H9 (cell line): ENCODE results near the gene SF3A1. TPM values are rescaled to one million over a fixed set of nuclear protein-coding genes. Genes with fewer than 3 reads are reported as not detected.

Experiments used
- DNase-seq: peaks from one replicate; pipeline ENCODE4 v3.0.0-alpha.2; 2017
- H2AFZ ChIP-seq: one replicate; pipeline ENCODE4 v1.6.1; 2013; ENCODE audit warnings: mild to moderate bottlenecking, low read length, control low read depth, moderate library complexity
- H2AK5ac ChIP-seq: 2 replicates; pipeline ENCODE4 v1.6.1; 2013; ENCODE audit warnings: low read length, control low read depth, mixed read lengths; ENCODE audit not compliant: insufficient read length
- H2BK120ac ChIP-seq: one replicate; pipeline ENCODE4 v1.6.1; 2013; ENCODE audit warnings: low read depth, mild to moderate bottlenecking, low read length, control low read depth, inconsistent platforms; ENCODE audit not compliant: poor library complexity, severe bottlenecking
- H2BK12ac ChIP-seq: 2 replicates; pipeline ENCODE4 v1.6.1; 2013; ENCODE audit warnings: low read length, control low read depth, mixed read lengths, low read depth; ENCODE audit not compliant: insufficient read length
- H2BK15ac ChIP-seq: 2 replicates; pipeline ENCODE4 v1.6.1; 2013; ENCODE audit warnings: low read depth, low read length, control low read depth
- H2BK20ac ChIP-seq: one replicate; pipeline ENCODE4 v1.6.1; 2013; ENCODE audit warnings: low read depth, mild to moderate bottlenecking, low read length, control low read depth, inconsistent platforms; ENCODE audit not compliant: poor library complexity, severe bottlenecking
- H2BK5ac ChIP-seq: 2 replicates; pipeline ENCODE4 v1.6.1; 2013; ENCODE audit warnings: low read length, control low read depth, mixed read lengths; ENCODE audit not compliant: insufficient read length
- H3K14ac ChIP-seq: 2 replicates; pipeline ENCODE4 v1.6.1; 2013; ENCODE audit warnings: low read length, control low read depth; ENCODE audit not compliant: insufficient read depth
- H3K18ac ChIP-seq: 2 replicates; pipeline ENCODE4 v1.6.1; 2013; ENCODE audit warnings: low read depth, mild to moderate bottlenecking, mixed read lengths, low read length, control low read depth; ENCODE audit not compliant: insufficient read length
- H3K23ac ChIP-seq: 2 replicates; pipeline ENCODE4 v1.6.1; 2013; ENCODE audit warnings: low read length, control low read depth, mixed read lengths, low read depth; ENCODE audit not compliant: insufficient read length
- H3K23me2 ChIP-seq: 2 replicates; pipeline ENCODE4 v1.6.1; 2013; ENCODE audit warnings: low read depth, mild to moderate bottlenecking, mixed read lengths, low read length, control low read depth; ENCODE audit not compliant: insufficient read length, poor library complexity, severe bottlenecking
- H3K27ac ChIP-seq: 2 replicates; pipeline ENCODE4 v1.5.1; 2013; ENCODE audit warnings: low read length, control low read depth, mixed read lengths, low read depth; ENCODE audit not compliant: insufficient read length
- H3K27me3 ChIP-seq: 2 replicates; pipeline ENCODE4 v1.6.1; 2013; ENCODE audit warnings: low read length, control low read depth, inconsistent platforms; ENCODE audit not compliant: insufficient read depth
- H3K4ac ChIP-seq: 2 replicates; pipeline ENCODE4 v1.6.1; 2013; ENCODE audit warnings: low read depth, mild to moderate bottlenecking, control low read depth, inconsistent platforms, low read length, moderate library complexity
- H3K4me1 ChIP-seq: 2 replicates; pipeline ENCODE4 v1.6.1; 2013; ENCODE audit warnings: low read length, control low read depth, inconsistent platforms; ENCODE audit not compliant: insufficient read depth
- H3K4me2 ChIP-seq: 2 replicates; pipeline ENCODE4 v1.6.1; 2013; ENCODE audit warnings: low read length, control low read depth, mixed read lengths; ENCODE audit not compliant: insufficient read length, insufficient read depth
- H3K56ac ChIP-seq: 2 replicates; pipeline ENCODE4 v1.6.1; 2013; ENCODE audit warnings: low read depth, mild to moderate bottlenecking, mixed read lengths, low read length, control low read depth; ENCODE audit not compliant: insufficient read length
- H3K79me1 ChIP-seq: 2 replicates; pipeline ENCODE4 v1.6.1; 2013; ENCODE audit warnings: low read depth, mild to moderate bottlenecking, moderate library complexity, low read length, control low read depth, inconsistent platforms; ENCODE audit not compliant: insufficient read depth, poor library complexity, severe bottlenecking
- H3K79me2 ChIP-seq: 2 replicates; pipeline ENCODE4 v1.6.1; 2013; ENCODE audit warnings: low read length, control low read depth, inconsistent platforms; ENCODE audit not compliant: insufficient read depth
- H3K9ac ChIP-seq: 2 replicates; pipeline ENCODE4 v1.6.1; 2013; ENCODE audit warnings: low read length, control low read depth, mixed read lengths; ENCODE audit not compliant: insufficient read length; ENCODE audit errors: extremely low read depth
- H3K9me3 ChIP-seq: one replicate; pipeline ENCODE4 v1.6.1; 2013; ENCODE audit warnings: low read depth, low read length, inconsistent platforms; ENCODE audit not compliant: control insufficient read depth
- H3T11ph ChIP-seq: one replicate; pipeline ENCODE4 v1.6.1; 2013; ENCODE audit warnings: mild to moderate bottlenecking, low read length, control low read depth, inconsistent platforms
- H4K20me1 ChIP-seq: one replicate; pipeline ENCODE4 v1.6.1; 2013; ENCODE audit not compliant: control insufficient read depth, insufficient read length, insufficient read depth
- H4K5ac ChIP-seq: 2 replicates; pipeline ENCODE4 v1.6.1; 2013; ENCODE audit warnings: low read depth, mild to moderate bottlenecking, mixed read lengths, low read length, control low read depth; ENCODE audit not compliant: insufficient read length
- H4K8ac ChIP-seq: replicated peaks from 2 replicates; pipeline ENCODE4 v1.6.1; 2013; ENCODE audit warnings: low read length, control low read depth, mixed read lengths, low read depth; ENCODE audit not compliant: insufficient read length
- H4K91ac ChIP-seq: 2 replicates; pipeline ENCODE4 v1.6.1; 2013; ENCODE audit warnings: low read depth, mild to moderate bottlenecking, moderate library complexity, mixed read lengths, low read length, control low read depth; ENCODE audit not compliant: insufficient read length
- H3K27ac Mint-ChIP-seq, 3 experiments: 2 replicates in 2 of 3; 3 replicates in 1 of 3; pipeline ENCODE4 v1.8.0; 2020 to 2021; ENCODE audit warnings: mixed read lengths in 3 of 3, mild to moderate bottlenecking in 1 of 3, moderate library complexity in 1 of 3
- H3K27me3 Mint-ChIP-seq: 2 replicates; pipeline ENCODE4 v1.8.0; 2021; ENCODE audit warnings: low read depth, mild to moderate bottlenecking, moderate library complexity, mixed read lengths
- H3K36me3 Mint-ChIP-seq, 3 experiments: 2 replicates in 2 of 3; 3 replicates in 1 of 3; pipeline ENCODE4 v1.8.0; 2020 to 2021; ENCODE audit warnings: low read depth in 3 of 3, mixed read lengths in 3 of 3; ENCODE audit not compliant: insufficient read depth in 1 of 3
- H3K4me1 Mint-ChIP-seq, 2 experiments: 2 replicates each; pipeline ENCODE4 v1.8.0; 2020; ENCODE audit warnings: mixed read lengths in 2 of 2
- H3K4me3 Mint-ChIP-seq, 2 experiments: 2 replicates in 1 of 2; 3 replicates in 1 of 2; pipeline ENCODE4 v1.8.0; 2020 to 2021; ENCODE audit warnings: mild to moderate bottlenecking in 2 of 2, mixed read lengths in 2 of 2, moderate library complexity in 1 of 2
- H3K9me3 Mint-ChIP-seq, 2 experiments: 2 replicates in 1 of 2; 3 replicates in 1 of 2; pipeline ENCODE4 v1.8.0; 2020; ENCODE audit warnings: mild to moderate bottlenecking in 2 of 2, mixed read lengths in 2 of 2, moderate library complexity in 1 of 2
- WGBS: extraction: QIAGEN DNeasy Blood & Tissue Kit; methylation state at CpG from one replicate; pipeline ENCODE4 v1.1.7; 2013; ENCODE audit warnings: missing lambda C conversion rate, low lambda C conversion rate, mixed read lengths; ENCODE audit not compliant: insufficient read length; ENCODE audit errors: extremely low coverage; 5-methylcytosine and 5-hydroxymethylcytosine counted together
- total RNA-seq: library from RNA; stranded (reverse); gene quantifications from 2 replicates; pipeline ENCODE4 v1.2.1, GENCODE V29; 2021
- TF ChIP-seq, protein P1 (sequence below): fragments of 200-600 bp; sonication (generic); conservative IDR thresholded peaks from 3 replicates; pipeline ENCODE4 v1.8.0; 2021; ENCODE audit warnings: antibody characterized with exemption, mild to moderate bottlenecking

The SF3A1 gene
- total RNA-seq, 1 experiment from 2014 or later, result 225 TPM

GRCh38 chr22:30371981-30372380 is 15.3 kb upstream of the SF3A1 start:
- no peaks in the 10 kb centered on the region for H3K27me3 ChIP-seq
- H3K23ac ChIP-seq, result no peak overlapping the region
- no peak overlapping the region for H3K4me2 ChIP-seq
- H3K27ac Mint-ChIP-seq, result peak overlapping the region in 1 of 3 experiments; percentile 38; a peak in 1 of 7 replicates
- no peaks in the 10 kb centered on the region for H3K79me1 ChIP-seq
- peaks cover 6% of the 10 kb centered on the region in 2 experiments; a peak in 1 of 4 replicates for H3K4me1 Mint-ChIP-seq
- no peak overlapping the region for H3K4ac ChIP-seq
- H2BK120ac ChIP-seq, result no peak overlapping the region
- TF ChIP-seq, protein P1, sequence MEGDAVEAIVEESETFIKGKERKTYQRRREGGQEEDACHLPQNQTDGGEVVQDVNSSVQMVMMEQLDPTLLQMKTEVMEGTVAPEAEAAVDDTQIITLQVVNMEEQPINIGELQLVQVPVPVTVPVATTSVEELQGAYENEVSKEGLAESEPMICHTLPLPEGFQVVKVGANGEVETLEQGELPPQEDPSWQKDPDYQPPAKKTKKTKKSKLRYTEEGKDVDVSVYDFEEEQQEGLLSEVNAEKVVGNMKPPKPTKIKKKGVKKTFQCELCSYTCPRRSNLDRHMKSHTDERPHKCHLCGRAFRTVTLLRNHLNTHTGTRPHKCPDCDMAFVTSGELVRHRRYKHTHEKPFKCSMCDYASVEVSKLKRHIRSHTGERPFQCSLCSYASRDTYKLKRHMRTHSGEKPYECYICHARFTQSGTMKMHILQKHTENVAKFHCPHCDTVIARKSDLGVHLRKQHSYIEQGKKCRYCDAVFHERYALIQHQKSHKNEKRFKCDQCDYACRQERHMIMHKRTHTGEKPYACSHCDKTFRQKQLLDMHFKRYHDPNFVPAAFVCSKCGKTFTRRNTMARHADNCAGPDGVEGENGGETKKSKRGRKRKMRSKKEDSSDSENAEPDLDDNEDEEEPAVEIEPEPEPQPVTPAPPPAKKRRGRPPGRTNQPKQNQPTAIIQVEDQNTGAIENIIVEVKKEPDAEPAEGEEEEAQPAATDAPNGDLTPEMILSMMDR, result no peak
- no peak overlapping the region for H4K91ac ChIP-seq
- DNase-seq, result peak; percentile 49
- peaks cover 0 to 5% (median 4%) of the 10 kb centered on the region in 3 experiments; a peak in 4 of 7 replicates for H3K36me3 Mint-ChIP-seq
- H3K9me3 ChIP-seq, result no peaks in the 10 kb centered on the region
- H3K4me3 Mint-ChIP-seq, result no peak overlapping the region
- H2AK5ac ChIP-seq, result no peak overlapping the region
- H3K79me2 ChIP-seq, result no peaks in the 10 kb centered on the region
- H3K9ac ChIP-seq, result no peak overlapping the region
- no peak overlapping the region for H2BK20ac ChIP-seq
- H2BK15ac ChIP-seq, result no peak overlapping the region
- H2AFZ ChIP-seq, result no peak overlapping the region
- H4K5ac ChIP-seq, result no peak overlapping the region
- no peak overlapping the region for H2BK5ac ChIP-seq
- H3K4me1 ChIP-seq, result no peaks in the 10 kb centered on the region
- H3K23me2 ChIP-seq, result no peaks in the 10 kb centered on the region
- no peaks in the 10 kb centered on the region for H3K9me3 Mint-ChIP-seq
- H4K8ac ChIP-seq, result no peak overlapping the region
- no peaks in the 10 kb centered on the region for H4K20me1 ChIP-seq
- H2BK12ac ChIP-seq, result no peak overlapping the region
- no peaks in the 10 kb centered on the region; the same call in none of the 2 replicates for H3K27me3 Mint-ChIP-seq
- H3K14ac ChIP-seq, result peak overlapping the region; percentile 24; the same call in 1 of the 2 replicates
- H3T11ph ChIP-seq, result no peak overlapping the region
- H3K56ac ChIP-seq, result no peak overlapping the region
- WGBS, result no CpG with 5 or more reads among the region's 13 CpGs
- H3K27ac ChIP-seq, result no peak overlapping the region
- no peak overlapping the region for H3K18ac ChIP-seq
